Endothelial cell of hepatic sinusoid (primary cell): ENCODE measurements around the gene NISCH.

Experiments used
- in situ Hi-C: cut with HindIII; loops from 2 replicates; pipeline ENCODE4 v1.10.0; 2017; ENCODE audit warnings: low sequenced_read_pairs

NISCH gene

DNA sequence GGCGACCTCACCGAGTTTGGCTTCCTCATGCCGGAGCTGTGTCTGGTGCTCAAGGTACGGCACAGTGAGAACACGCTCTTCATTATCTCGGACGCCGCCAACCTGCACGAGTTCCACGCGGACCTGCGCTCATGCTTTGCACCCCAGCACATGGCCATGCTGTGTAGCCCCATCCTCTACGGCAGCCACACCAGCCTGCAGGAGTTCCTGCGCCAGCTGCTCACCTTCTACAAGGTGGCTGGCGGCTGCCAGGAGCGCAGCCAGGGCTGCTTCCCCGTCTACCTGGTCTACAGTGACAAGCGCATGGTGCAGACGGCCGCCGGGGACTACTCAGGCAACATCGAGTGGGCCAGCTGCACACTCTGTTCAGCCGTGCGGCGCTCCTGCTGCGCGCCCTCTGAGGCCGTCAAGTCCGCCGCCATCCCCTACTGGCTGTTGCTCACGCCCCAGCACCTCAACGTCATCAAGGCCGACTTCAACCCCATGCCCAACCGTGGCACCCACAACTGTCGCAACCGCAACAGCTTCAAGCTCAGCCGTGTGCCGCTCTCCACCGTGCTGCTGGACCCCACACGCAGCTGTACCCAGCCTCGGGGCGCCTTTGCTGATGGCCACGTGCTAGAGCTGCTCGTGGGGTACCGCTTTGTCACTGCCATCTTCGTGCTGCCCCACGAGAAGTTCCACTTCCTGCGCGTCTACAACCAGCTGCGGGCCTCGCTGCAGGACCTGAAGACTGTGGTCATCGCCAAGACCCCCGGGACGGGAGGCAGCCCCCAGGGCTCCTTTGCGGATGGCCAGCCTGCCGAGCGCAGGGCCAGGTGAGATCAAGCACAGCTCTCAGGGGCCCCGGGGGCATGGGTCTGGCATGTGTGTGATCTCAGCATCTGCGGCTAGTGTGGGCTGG, 32.6 kb downstream of the NISCH start:
- in situ Hi-C loops: no loop called here

DNA sequence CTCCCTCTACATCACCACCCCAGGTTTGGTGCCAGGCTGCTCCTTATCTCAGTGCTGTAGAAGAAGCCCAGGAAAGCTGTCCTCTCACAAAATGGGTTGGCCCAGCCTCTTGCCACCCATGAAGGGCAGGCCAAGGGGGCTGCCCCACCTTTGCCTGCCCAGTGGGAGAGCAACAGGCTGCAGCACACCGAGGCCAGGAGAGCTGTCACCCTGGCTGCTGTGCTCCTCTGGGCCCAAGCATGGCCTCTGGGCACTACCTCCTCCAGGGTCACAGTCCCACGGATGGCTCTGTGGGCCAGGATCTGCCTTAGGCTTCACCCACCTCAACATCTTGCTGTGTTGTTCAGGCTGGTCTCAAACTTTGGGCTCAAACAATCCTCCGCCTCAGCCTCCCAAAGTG, 33.3 kb downstream of the NISCH start:
- in situ Hi-C loops: no loop called here

DNA sequence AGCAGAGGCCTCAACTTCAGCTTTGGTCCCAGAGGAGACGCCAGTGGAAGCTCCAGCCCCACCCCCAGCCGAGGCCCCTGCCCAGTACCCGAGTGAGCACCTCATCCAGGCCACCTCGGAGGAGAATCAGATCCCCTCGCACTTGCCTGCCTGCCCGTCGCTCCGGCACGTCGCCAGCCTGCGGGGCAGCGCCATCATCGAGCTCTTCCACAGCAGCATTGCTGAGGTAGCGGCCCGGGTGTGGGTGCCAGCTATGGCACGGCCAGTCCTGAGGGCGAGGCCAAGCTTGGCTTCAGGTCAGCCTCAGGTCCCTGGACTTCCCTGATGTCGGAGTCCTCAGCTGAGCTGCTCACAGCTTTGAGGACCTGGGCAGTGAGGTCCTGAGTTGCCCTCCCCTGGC, 34.0 kb downstream of the NISCH start:
- in situ Hi-C loops: no loop called here

DNA sequence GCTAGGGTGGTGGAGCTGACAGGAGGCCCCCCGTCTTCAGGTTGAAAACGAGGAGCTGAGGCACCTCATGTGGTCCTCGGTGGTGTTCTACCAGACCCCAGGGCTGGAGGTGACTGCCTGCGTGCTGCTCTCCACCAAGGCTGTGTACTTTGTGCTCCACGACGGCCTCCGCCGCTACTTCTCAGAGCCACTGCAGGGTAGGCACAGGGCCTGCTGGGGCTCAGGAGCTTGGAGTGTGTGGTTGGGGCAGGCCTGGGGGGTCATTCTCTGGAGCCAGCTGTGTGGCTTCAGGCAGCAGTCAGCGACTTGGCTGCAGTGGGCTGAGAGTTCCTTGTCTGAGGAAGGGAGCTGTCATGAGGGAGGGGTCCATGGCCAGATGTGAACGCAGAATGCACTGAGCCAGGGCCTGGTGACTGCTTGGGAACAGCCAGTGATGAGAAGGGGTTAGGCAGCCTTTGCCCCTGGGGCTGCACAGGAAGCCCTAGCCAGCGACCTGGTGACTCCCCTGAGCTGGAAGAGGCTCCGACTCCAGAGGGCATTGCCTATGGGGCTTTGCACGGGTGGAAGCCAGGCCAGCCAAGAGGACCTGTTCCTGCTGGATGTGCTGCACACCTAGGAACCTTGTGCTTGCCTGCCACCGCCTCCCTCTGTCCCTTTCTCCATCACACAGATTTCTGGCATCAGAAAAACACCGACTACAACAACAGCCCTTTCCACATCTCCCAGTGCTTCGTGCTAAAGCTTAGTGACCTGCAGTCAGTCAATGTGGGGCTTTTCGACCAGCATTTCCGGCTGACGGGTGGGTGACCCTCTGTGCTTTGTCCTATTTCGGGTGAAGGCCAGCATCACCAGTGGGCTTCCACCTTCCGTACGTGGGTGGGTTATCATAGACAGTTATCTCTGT, 34.9 kb downstream of the NISCH start:
- in situ Hi-C loops: no loop called here

DNA sequence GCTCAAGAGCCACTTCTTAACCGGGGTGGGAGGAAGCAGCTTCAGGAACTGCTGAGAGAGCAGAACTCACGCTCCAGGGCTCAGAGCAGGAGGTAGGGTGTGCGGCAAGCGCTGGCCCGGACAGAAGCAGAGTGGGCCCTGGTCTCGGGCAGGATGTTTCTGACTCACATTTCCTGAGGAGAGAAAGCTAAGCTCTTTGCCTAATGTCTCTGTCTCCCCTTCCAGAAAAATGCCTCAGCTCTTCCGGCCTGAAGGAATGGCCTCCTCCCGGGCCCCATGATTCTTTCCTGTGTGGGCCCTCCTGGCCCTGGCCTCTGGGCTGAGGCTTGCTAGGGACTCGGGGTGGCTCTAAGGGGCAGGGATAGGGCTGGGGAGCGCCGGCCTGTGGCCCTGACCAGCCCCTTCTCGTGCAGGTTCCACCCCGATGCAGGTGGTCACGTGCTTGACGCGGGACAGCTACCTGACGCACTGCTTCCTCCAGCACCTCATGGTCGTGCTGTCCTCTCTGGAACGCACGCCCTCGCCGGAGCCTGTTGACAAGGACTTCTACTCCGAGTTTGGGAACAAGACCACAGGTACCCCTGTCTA, 35.6 kb downstream of the NISCH start:
- in situ Hi-C loops: no loop called here

DNA sequence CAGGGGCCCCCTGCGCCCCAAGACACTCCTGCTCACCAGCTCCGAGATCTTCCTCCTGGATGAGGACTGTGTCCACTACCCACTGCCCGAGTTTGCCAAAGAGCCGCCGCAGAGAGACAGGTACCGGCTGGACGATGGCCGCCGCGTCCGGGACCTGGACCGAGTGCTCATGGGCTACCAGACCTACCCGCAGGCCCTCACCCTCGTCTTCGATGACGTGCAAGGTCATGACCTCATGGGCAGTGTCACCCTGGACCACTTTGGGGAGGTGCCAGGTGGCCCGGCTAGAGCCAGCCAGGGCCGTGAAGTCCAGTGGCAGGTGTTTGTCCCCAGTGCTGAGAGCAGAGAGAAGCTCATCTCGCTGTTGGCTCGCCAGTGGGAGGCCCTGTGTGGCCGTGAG, 36.7 kb downstream of the NISCH start:
- in situ Hi-C loops: no loop called here

DNA sequence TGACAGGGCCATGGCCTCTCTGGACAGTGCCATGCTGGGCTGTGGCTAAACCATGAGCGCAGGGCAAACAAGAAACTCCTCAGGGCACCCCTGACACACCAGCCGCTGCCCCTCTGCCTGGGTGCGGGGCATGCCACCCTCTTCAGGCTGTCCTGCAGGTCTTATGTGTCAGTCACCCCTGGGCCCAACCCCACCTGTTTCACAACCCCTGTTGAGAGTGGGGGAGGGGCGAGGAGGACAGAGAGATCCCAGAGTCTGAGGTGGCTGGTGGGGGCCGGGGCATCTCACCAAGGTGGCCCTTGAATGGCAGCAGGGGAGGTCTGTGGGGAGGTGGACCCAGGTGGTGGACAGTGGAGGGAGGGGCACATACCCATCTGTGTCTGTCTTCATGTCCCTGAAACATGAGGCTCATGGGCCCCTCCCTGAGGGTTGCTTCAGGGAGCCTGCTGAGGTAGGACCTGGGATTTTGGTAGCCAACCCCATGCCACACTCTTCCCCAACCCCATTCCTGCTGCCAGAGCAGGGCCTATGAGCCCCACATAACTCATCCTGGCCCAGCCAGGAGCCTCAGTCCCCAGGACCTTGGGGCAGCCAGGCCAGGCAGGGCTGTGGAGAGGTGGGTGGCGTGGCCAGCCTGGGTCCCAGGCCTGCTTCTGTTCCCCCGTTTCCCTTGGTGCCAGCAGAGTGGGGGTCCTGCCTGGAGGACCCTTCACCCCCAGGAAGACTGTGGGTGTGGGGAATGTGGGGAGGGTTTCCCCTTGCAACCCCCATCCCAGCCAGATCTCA, 38.0 kb downstream of the NISCH start:
- in situ Hi-C loops: no loop called here

DNA sequence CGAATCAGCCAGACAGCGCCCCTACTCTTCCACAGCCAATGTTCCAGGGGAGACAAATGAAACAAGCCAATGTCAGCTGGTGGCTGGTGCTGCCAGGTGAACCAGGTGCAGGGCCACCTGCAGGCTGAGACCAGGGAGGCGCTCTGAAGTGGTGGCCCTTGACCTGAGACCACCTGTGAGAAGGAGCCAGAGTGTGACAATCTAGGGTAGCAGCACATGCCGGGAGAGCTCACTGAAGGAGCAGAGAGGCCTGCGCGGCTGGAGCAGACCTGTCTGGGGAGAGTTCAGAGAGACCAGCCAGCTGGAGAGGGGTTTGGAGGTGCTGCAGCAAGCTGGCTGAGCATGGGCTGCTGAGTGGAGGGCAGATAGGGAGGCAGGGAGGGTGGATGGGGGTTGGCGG, 39.0 kb downstream of the NISCH start:
- in situ Hi-C loops: no loop called here

DNA sequence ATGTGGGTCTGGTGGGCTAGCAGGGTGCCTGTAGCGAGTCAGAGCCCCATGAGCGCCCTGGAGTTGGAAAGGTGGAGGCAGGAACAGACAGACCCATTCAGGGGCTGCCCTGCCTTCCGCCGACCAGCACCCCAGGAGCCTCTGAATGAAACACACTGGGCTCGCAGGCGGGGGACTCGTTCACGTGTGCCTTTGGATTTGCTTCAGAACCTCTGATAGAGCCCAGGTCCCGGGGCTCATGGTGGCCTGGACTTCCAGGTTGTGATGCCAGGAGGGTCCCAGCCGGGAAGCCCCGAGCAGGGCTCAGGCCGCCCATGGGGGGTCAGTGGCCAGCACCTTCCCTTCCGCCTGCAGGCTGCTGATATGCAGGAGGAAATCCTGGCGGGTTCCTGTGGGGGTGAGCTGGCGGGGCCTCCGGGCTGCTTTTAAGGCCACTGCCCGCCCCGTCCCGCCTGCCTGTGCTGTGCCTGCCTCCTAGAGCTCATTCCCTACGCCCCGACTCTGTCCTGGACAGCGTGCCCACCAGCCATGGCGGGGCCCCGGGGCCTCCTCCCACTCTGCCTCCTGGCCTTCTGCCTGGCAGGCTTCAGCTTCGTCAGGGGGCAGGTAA, 39.6 kb downstream of the NISCH start, which contains the start of gene STAB1:
Gene STAB1 (plus strand): TSS at position 453 of the 610 bp plus-strand sequence. CDS start 76 bp downstream, at position 529.
- in situ Hi-C loops: no loop called here

DNA sequence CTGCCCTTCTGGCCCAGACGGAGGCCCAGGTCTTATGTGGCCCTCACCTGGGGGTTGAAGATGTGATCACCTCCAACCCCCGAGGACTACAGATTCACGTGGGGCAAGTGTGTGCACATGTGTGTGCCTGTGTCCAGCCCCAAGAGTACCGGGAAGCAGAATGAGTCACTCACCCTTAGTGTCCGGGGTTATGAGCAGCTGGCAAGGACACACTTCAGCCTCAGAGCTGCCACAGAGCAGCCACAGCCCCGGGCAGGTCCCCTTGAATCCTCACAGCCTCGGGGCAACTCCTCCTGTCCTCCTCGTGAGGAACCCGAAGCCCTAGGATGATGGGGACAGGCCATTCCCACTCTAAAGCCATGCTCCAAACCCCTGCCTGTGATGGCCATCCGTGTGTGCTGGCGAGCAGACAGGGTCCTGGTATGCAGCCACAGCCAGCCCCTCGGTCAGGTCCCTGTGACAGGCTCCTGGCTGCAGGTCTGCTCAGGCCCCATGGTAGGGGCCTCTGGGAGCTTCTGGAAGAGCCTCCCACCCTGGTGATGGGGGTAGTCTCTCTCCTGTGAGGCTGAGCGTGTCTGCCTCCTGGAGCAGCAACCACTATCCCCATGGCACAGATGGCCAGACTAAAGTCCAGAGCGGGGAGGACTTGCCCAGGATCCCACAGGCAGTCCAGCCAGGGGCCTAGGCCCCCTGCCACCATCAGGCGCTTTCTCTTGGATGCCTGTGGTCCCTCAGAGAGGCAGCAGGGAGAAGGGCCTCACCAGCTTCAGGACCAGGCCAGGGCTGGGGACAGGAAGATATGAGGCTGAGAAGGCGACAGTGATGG, 40.6 kb downstream of the NISCH start:
- in situ Hi-C loops: no loop called here

DNA sequence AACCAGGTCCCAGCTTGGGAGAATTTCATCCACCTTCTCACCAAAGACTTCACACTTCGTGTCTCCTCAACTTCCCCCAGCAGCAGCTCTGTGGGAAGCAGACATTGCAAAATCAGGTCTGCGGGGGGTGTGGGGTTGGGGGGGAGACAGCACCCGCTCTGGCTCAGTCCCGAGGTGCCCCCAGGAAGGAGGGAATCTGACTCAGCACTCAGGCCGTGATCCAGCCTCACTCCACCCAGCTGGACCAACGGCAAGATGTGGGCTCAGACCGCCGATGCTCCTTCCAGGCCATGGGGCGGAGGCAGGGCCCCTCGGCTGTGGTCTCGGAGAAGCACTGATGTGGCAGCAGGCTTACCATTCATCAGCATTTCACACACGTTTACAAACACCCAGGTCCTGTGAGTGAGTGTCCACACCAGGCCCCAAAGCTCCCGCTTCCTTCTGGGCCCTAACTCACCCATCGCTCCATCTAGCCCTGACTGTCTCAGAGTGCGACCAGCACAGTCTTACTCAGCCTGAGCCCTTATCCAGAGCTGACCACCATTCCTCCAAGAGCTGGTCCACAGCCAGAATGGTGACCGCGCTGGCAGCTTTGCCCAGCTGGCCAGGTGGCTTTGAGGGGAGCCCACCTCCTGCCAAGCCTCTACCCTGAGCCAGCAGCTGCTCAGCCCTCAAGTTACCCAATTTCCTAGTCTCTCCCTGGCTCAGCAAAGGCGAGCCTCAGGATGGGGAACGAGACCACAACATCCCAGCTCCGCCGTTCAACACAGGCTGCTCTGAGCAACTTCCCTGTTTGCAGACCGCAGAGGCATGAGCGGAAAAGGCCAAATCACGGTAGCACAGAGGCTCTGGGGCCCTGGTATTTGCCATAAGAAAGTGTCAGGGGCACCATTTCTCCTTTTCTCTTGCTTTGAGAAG, 43.0 kb downstream of the NISCH start:
- in situ Hi-C loops: no loop called here

DNA sequence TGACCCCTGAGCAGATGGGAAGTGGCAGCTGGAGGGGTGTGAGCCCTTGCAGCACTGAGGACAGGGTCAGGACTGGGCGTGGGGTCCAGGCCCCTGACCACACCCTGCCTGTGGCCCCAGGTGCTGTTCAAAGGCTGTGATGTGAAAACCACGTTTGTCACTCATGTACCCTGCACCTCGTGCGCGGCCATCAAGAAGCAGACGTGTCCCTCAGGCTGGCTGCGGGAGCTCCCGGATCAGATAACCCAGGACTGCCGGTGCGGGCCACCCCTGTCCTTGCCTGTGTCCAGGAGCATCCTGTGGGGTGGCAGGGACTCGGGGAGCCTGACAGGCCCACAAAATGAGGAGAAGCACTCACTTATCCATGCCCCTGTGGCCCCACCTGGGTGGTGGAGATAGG, 45.6 kb downstream of the NISCH start:
- in situ Hi-C loops: no loop called here

DNA sequence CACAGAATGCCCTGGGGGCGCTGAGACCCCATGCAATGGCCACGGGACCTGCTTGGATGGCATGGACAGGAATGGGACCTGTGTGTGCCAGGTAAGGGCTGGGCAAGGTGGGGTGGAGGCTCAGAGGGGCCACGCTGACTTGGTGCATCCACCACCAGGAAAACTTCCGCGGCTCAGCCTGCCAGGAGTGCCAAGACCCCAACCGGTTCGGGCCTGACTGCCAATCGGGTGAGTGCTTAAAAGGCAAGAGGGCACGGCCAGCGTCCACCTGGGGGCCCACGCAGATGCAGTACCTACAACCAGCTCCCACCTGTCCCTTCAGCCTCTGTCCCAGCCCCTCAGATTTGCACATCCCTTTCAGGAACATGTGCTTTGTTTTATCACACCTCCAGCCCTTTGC, 46.6 kb downstream of the NISCH start:
- in situ Hi-C loops: no loop called here

DNA sequence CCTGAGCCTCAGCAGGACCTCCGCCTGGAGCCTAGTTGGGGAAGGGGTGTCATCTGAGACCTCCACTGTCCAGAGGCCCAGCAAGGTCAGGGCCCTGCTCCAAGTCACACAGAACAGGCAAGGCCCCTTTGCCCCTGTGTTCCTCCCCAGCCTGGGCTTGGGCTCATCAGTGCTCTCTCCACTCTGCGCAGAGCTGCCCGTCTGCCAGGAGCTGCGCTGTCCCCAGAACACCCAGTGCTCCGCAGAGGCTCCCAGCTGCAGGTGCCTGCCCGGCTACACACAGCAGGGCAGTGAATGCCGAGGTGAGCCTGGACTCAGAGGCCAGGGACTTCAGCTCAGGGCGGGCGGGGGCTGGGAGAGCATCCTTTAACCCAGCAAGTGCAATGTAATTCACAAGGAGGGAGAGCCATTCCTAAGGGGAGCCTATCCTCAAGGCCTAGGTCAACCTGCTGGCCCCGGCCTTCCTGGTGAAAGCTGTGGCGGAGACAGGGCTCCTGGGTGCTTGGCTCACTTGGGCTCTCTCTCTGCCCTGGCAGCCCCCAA, 47.5 kb downstream of the NISCH start:
- in situ Hi-C loops: no loop called here

DNA sequence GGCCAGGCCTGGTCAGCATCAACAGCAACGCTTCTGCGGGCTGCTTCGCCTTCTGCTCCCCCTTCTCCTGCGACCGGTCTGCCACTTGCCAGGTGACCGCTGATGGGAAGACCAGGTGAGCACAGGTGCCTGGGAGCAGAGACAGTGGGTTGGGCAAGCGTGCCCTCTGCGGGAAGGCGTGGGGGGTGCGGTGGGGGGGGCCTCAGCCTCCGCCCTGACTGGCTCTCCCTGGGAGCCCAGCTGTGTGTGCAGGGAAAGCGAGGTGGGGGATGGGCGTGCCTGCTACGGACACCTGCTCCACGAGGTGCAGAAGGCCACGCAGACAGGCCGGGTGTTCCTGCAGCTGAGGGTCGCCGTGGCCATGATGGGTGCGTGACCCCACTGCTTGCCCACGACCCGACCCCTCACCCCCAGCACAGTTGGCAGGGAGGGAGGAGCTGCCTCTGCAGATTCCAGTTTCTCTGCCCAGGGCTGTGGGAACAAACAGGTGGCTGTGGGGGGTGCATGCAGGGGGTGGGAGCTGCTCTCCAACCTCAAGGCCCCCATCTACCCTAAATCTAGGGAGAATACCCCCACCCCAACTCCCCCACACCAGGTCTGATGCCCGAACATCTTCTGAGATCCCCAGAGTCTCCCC, 48.5 kb downstream of the NISCH start:
- in situ Hi-C loops: no loop called here

DNA sequence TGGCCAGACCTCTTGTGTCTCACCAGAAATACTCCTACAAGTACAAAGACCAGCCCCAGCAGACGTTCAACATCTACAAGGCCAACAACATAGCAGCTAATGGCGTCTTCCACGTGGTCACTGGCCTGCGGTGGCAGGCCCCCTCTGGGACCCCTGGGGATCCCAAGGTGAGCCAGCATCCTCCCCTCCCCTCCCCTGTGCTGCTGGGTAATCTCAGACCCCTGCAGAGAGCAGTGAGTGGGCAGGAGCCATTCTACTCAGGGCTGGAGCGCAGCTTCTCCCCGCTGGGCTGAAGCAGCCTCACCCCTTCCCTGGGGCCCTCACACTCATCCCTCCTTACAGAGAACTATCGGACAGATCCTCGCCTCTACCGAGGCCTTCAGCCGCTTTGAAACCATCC, 49.6 kb downstream of the NISCH start:
- in situ Hi-C loops: no loop called here

DNA sequence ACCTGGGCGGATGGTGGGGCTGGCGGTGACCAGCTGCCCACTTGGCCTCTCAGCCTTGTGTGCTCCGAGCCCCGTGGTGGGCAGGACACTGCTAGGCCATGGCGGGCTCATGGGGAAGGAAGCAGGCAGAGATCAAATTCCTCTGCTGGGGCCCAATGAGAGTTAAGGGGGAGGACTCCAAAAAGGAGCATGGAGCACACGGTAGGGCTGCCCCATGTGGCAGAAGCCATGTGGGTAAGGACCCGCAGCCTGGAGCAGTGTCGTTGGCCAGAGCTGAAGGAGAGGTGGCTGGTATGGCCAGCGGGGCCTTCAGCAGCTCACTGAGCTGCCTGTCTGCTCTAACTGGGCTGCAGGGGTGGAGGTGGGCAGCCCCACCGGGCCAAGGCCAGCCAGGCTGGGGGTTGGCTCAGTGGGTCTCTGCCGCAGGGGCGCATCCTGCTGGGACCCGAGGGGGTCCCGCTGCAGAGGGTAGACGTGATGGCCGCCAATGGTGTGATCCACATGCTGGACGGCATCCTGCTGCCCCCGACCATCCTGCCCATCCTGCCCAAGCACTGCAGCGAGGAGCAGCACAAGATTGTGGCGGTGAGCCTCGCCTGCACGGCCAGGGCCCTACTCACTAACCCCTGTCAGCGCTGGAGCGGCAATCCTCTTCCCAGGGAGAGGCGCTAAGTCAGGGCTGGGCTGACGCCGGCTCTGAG, 51.0 kb downstream of the NISCH start:
- in situ Hi-C loops: no loop called here
